ENCODE measurements around the gene NARS2. TPM values are rescaled to one million over a fixed set of nuclear protein-coding genes. Genes with fewer than 3 reads are reported as not detected.
"Not testable (repeated sequence)": the region's sequence is repeated elsewhere in the genome, so short reads cannot be mapped to it uniquely, and the experiment has no call there.

Gene NARS2
- total and polyA plus RNA-seq, 9 of the 15 experiments (the other 6 are each of a cell fraction or from before 2014, with no cell fraction given): 26.8 to 48.0 (median 34.2) TPM

- H3K36me3 ChIP-seq (ENCODE audit: control insufficient read depth, insufficient read depth, low read length): peaks cover 35% of the 10 kb centered on the region
- in situ Hi-C loops (cut with MboI); ATAC-seq; H3K27ac ChIP-seq (ENCODE audit: extremely low read depth, low read depth, low read length); DNase-seq (ENCODE audit: extremely low read depth in 1 of 4, low spot score in 3 of 4); CTCF ChIA-PET (ENCODE audit: low intra/inter-chr PET ratio); H3K4me3 ChIP-seq; FAIRE-seq; H3K9ac ChIP-seq (ENCODE audit: insufficient read depth in 1 of 2, low read depth in 2 of 2, low read length in 2 of 2); H3K9me3 ChIP-seq (replicated peaks; ENCODE audit: control insufficient read depth, insufficient read depth, low read depth, low read length); BruUV-seq (replicated peaks); H3K4me2 ChIP-seq (ENCODE audit: insufficient read depth, low read length); H3K9me1 ChIP-seq (ENCODE audit: control insufficient read depth, insufficient read depth, low read length); H4K20me1 ChIP-seq (replicated peaks; ENCODE audit: control insufficient read depth, insufficient read depth, low read length); H3K27me3 ChIP-seq (ENCODE audit: control insufficient read depth in 2 of 2, insufficient read depth in 2 of 2, low read length in 2 of 2); intact Hi-C loops (cut with micrococcal nuclease); H2AFZ ChIP-seq (ENCODE audit: low read depth, low read length): not testable (repeated sequence)
- POLR2A ChIA-PET: interaction anchor here (1.2 kb wide), 1 partner anchor 16 kb away, joined by 3 read pairs; no protein-coding TSS in a partner anchor
- H3K79me2 ChIP-seq (ENCODE audit: control insufficient read depth, insufficient read depth, low read length): peaks cover 12% of the 10 kb centered on the region; the same call in 2 of the 3 replicates
- peaks cover 4 to 15% of the 10 kb centered on the region in 2 experiments; a peak in 4 of 5 replicates for H3K4me1 ChIP-seq (replicated peaks in 1 of 2; ENCODE audit: control insufficient read depth in 2 of 2, insufficient read depth in 2 of 2, low read length in 2 of 2)
- TF ChIP-seq ZNF146 (CRISPR knock-in tag; IDR thresholded peaks at IDR 0.05; ENCODE audit: unreplicated experiment): peak; percentile 63
- 85% methylated on average over 6 of the region's 6 CpGs for WGBS (ENCODE audit: insufficient coverage, low coverage, missing lambda C conversion rate)
Observed at GRCh38 chr11:78552139-78552538, 22.5 kb downstream of the NARS2 start.

- intact Hi-C loops (cut with micrococcal nuclease) (no loop called here), in situ Hi-C loops (cut with MboI) (no loop called here)
- H3K4me3 ChIP-seq: no peak overlapping the region
- H3K36me3 ChIP-seq (ENCODE audit: control insufficient read depth, insufficient read depth, low read length): peaks cover 25% of the 10 kb centered on the region
- no peak overlapping the region for H3K27ac ChIP-seq (ENCODE audit: extremely low read depth, low read depth, low read length)
- no TSS peak for BruUV-seq (replicated peaks)
- H3K9ac ChIP-seq (ENCODE audit: insufficient read depth in 1 of 2, low read depth in 2 of 2, low read length in 2 of 2): no peak overlapping the region
- no peak overlapping the region for H2AFZ ChIP-seq (ENCODE audit: low read depth, low read length)
- H3K9me1 ChIP-seq (ENCODE audit: control insufficient read depth, insufficient read depth, low read length): no peaks in the 10 kb centered on the region
- ChIA-PET POLR2A (no interaction called here), CTCF (ENCODE audit: low intra/inter-chr PET ratio) (no interaction called here)
- peaks cover 9% of the 10 kb centered on the region; the same call in 1 of the 2 replicates for H4K20me1 ChIP-seq (replicated peaks; ENCODE audit: control insufficient read depth, insufficient read depth, low read length)
- ATAC-seq (no peak), DNase-seq (ENCODE audit: extremely low read depth in 1 of 4, low spot score in 3 of 4) (no peak), FAIRE-seq (no peak)
- peaks cover 4 to 15% of the 10 kb centered on the region in 2 experiments; a peak in 4 of 5 replicates for H3K4me1 ChIP-seq (replicated peaks in 1 of 2; ENCODE audit: control insufficient read depth in 2 of 2, insufficient read depth in 2 of 2, low read length in 2 of 2)
- peaks cover 12% of the 10 kb centered on the region; the same call in 2 of the 3 replicates for H3K79me2 ChIP-seq (ENCODE audit: control insufficient read depth, insufficient read depth, low read length)
- no peaks in the 10 kb centered on the region for H3K27me3 ChIP-seq (ENCODE audit: control insufficient read depth in 2 of 2, insufficient read depth in 2 of 2, low read length in 2 of 2)
- WGBS (ENCODE audit: insufficient coverage, low coverage, missing lambda C conversion rate): 84% methylated on average over 6 of the region's 6 CpGs
- TF ChIP-seq SMAD3 (CRISPR knock-in tag; conservative IDR thresholded peaks at IDR 0.05) (no peak), FOXO4 (CRISPR knock-in tag; IDR thresholded peaks at IDR 0.05) (no peak), RBM39 (optimal IDR thresholded peaks at IDR 0.05; ENCODE audit: low read depth, low read length) (no peak), ZFP30 (CRISPR knock-in tag; IDR thresholded peaks at IDR 0.05; ENCODE audit: borderline replicate concordance) (no peak), ZNF57 (CRISPR knock-in tag; IDR thresholded peaks at IDR 0.05) (no peak), ERF (CRISPR knock-in tag; IDR thresholded peaks at IDR 0.05) (no peak), ZNF263 (CRISPR knock-in tag; IDR thresholded peaks at IDR 0.05; ENCODE audit: borderline replicate concordance) (no peak), NFYB (IDR thresholded peaks at IDR 0.05; ENCODE audit: extremely low read depth, insufficient read length) (no peak)
- TF ChIP-seq, protein P1, sequence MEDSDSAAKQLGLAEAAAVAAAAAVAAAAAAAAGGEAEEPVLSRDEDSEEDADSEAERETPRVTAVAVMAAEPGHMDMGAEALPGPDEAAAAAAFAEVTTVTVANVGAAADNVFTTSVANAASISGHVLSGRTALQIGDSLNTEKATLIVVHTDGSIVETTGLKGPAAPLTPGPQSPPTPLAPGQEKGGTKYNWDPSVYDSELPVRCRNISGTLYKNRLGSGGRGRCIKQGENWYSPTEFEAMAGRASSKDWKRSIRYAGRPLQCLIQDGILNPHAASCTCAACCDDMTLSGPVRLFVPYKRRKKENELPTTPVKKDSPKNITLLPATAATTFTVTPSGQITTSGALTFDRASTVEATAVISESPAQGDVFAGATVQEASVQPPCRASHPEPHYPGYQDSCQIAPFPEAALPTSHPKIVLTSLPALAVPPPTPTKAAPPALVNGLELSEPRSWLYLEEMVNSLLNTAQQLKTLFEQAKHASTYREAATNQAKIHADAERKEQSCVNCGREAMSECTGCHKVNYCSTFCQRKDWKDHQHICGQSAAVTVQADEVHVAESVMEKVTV (CRISPR knock-in tag; IDR thresholded peaks at IDR 0.05): no peak
- H3K4me2 ChIP-seq (ENCODE audit: insufficient read depth, low read length): no peak overlapping the region
- no peaks in the 10 kb centered on the region for H3K9me3 ChIP-seq (replicated peaks; ENCODE audit: control insufficient read depth, insufficient read depth, low read depth, low read length)
Observed at GRCh38 chr11:78551066-78551465, 23.6 kb downstream of the NARS2 start.

All from K562 (cell line).